HG02763 (cell line): ENCODE data around the gene KLK5.

Experiments used
- ATAC-seq: cut with Tn5 transposase; IDR thresholded peaks from one replicate; pipeline ENCODE4 v1.9.1; 2021; ENCODE audit warnings: mild to moderate bottlenecking, moderate library complexity; ENCODE audit not compliant: unreplicated experiment

KLK5 gene

GRCh38 chr19:50969413-50969760, 16.5 kb upstream of the KLK5 start, which contains the start of gene KLK6:
KLK6 (minus strand) TSS chr19:50969591; CDS start chr19:50968104, 1,487 bp downstream.
- ATAC-seq = no peak

GRCh38 chr19:50968716-50969412, 16.0 kb upstream of the KLK5 start:
- ATAC-seq = no peak

- no peak for ATAC-seq
Observed at GRCh38 chr19:50967929-50968715, 15.3 kb upstream of the KLK5 start.

GRCh38 chr19:50964266-50964665, 11.4 kb upstream of the KLK5 start:
- no peak for ATAC-seq

GRCh38 chr19:50963381-50963780, 10.5 kb upstream of the KLK5 start:
- no peak for ATAC-seq

GRCh38 chr19:50962245-50962644, 9.4 kb upstream of the KLK5 start:
- no peak for ATAC-seq

GRCh38 chr19:50959731-50960500, 7.1 kb upstream of the KLK5 start:
- no peak for ATAC-seq

- no peak for ATAC-seq
Observed at GRCh38 chr19:50957587-50957986, 4.7 kb upstream of the KLK5 start.

GRCh38 chr19:50949861-50950260, 3.0 kb downstream of the KLK5 start:
- ATAC-seq = no peak

GRCh38 chr19:50947123-50947522, 5.7 kb downstream of the KLK5 start:
- no peak for ATAC-seq

- no peak for ATAC-seq
Observed at GRCh38 chr19:50944795-50945194, 8.0 kb downstream of the KLK5 start.

GRCh38 chr19:50943074-50943828, 9.6 kb downstream of the KLK5 start:
- ATAC-seq = no peak

- no peak for ATAC-seq
Observed at GRCh38 chr19:50939596-50939995, 13.2 kb downstream of the KLK5 start.

- ATAC-seq = no peak
Observed at GRCh38 chr19:50933640-50934039, 19.2 kb downstream of the KLK5 start.

- no peak for ATAC-seq
Observed at GRCh38 chr19:50932690-50933083, 20.2 kb downstream of the KLK5 start.

GRCh38 chr19:50932018-50932689, 20.7 kb downstream of the KLK5 start:
- no peak for ATAC-seq

GRCh38 chr19:50931023-50931422, 21.8 kb downstream of the KLK5 start:
- ATAC-seq = no peak

GRCh38 chr19:50928831-50929230, 24.0 kb downstream of the KLK5 start:
- ATAC-seq = no peak

- ATAC-seq = no peak
Observed at GRCh38 chr19:50926144-50926543, 26.7 kb downstream of the KLK5 start.

- ATAC-seq = no peak
Observed at GRCh38 chr19:50925734-50926133, 27.1 kb downstream of the KLK5 start.
